ENCODE results near the gene ITGBL1.

DNA sequence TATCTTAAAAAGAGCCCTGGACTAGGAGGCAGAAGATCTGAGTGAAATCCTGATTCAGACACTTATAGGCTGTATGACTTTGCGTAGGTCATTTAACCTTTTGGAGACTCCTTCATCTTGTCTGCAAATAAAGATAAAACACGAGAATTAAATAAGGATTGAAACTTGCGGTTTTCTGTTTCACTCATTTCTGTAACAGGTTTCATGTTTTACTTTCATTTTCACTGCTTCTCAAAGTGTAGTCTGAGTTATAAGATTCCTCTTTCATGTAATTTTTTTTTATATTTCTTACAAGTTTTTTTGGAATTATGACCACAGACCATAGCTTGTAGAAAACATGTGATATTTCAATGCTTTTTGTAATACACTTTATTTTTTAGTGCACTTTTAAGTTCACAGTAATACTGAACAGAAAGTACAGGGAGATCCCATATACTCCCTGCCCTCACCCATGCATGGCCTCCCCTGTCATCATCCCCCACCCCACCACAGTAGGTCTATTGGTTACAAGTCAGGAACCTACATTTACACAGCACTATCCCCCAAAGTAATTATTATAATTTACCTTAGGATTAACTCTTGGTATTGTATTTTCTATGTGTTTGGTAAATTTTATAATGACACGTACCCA, 174.6 kb downstream of the ITGBL1 start:
- TF ChIP-seq POLR2A (IDR thresholded peaks at IDR 0.05; ENCODE audit: low read length), result no peak
- no peak for TF ChIP-seq GATA1 (IDR thresholded peaks at IDR 0.05; ENCODE audit: low read depth, low read length)

All from erythroblast (primary cell).